GM23248 (cell line): ENCODE measurements around the gene RARB. TPM values are rescaled to one million over a fixed set of nuclear protein-coding genes. Genes with fewer than 3 reads are reported as not detected.

ENCODE experiments used
- DNase-seq: peaks from one replicate; pipeline ENCODE4 v3.0.0-alpha.2; 2015
- H2AFZ ChIP-seq: fragments of 200-600 bp; sonication (generic); 2 replicates; pipeline ENCODE4 v1.6.1; 2016; ENCODE audit warnings: antibody characterized with exemption
- H3F3A ChIP-seq: fragments of 200-600 bp; sonication (generic); 2 replicates; pipeline ENCODE4 v1.6.1; 2016; ENCODE audit warnings: mild to moderate bottlenecking, antibody characterized with exemption, mixed run types; ENCODE audit not compliant: insufficient read depth
- H3K27ac ChIP-seq: fragments of 200-600 bp; sonication (generic); 2 replicates; pipeline ENCODE4 v1.5.1; 2016; ENCODE audit warnings: mild to moderate bottlenecking
- H3K27me3 ChIP-seq: fragments of 200-600 bp; sonication (generic); replicated peaks from 2 replicates; pipeline ENCODE4 v1.6.1; 2016; ENCODE audit warnings: mild to moderate bottlenecking; ENCODE audit not compliant: insufficient read depth
- H3K36me3 ChIP-seq: fragments of 200-600 bp; sonication (generic); 2 replicates; pipeline ENCODE4 v1.6.1; 2016; ENCODE audit warnings: low read depth, mild to moderate bottlenecking
- H3K4me1 ChIP-seq: fragments of 200-600 bp; sonication (generic); 2 replicates; pipeline ENCODE4 v1.6.1; 2016; ENCODE audit warnings: mild to moderate bottlenecking; ENCODE audit not compliant: insufficient read depth
- H3K4me2 ChIP-seq: fragments of 200-600 bp; sonication (generic); one replicate; pipeline ENCODE4 v1.6.1; 2016; ENCODE audit warnings: mild to moderate bottlenecking; ENCODE audit not compliant: unreplicated experiment
- H3K4me3 ChIP-seq: fragments of 200-600 bp; sonication (generic); 2 replicates; pipeline ENCODE4 v1.5.1; 2016; ENCODE audit warnings: mild to moderate bottlenecking
- H3K79me2 ChIP-seq: fragments of 200-600 bp; sonication (generic); 2 replicates; pipeline ENCODE4 v1.6.1; 2016; ENCODE audit warnings: mild to moderate bottlenecking; ENCODE audit not compliant: insufficient read depth
- H3K9ac ChIP-seq: fragments of 200-600 bp; sonication (generic); 2 replicates; pipeline ENCODE4 v1.6.1; 2016; ENCODE audit warnings: mild to moderate bottlenecking
- H3K9me2 ChIP-seq: fragments of 200-600 bp; sonication (generic); 2 replicates; pipeline ENCODE4 v1.6.1; 2016; ENCODE audit warnings: mixed run types, mild to moderate bottlenecking, moderate library complexity; ENCODE audit not compliant: insufficient read depth
- H3K9me3 ChIP-seq: fragments of 200-600 bp; sonication (generic); one replicate; pipeline ENCODE4 v1.6.1; 2017; ENCODE audit warnings: low read depth
- H4K20me1 ChIP-seq: fragments of 200-600 bp; sonication (generic); 2 replicates; pipeline ENCODE4 v1.6.0; 2016; ENCODE audit not compliant: insufficient read depth
- EZH2 ChIP-seq: fragments of 200-600 bp; sonication (generic); IDR thresholded peaks from 2 replicates; pipeline ENCODE4 v1.6.1; 2018; ENCODE audit warnings: antibody characterized with exemption, mild to moderate bottlenecking; ENCODE audit not compliant: insufficient read depth, poor library complexity, severe bottlenecking
- EZH2phosphoT487 ChIP-seq: fragments of 200-600 bp; sonication (generic); IDR thresholded peaks from 2 replicates; pipeline ENCODE4 v1.6.1; 2018; ENCODE audit warnings: antibody characterized with exemption, moderate library complexity, mild to moderate bottlenecking, low read depth; ENCODE audit not compliant: insufficient read depth
- WGBS, 2 experiments: methylation state at CpG; one replicate each; pipeline ENCODE4 v1.1.6; 2015 to 2017; ENCODE audit warnings: low lambda C conversion rate in 2 of 2, low coverage in 1 of 2; ENCODE audit errors: missing lambda C conversion rate in 2 of 2; 5-methylcytosine and 5-hydroxymethylcytosine counted together
- in situ Hi-C: fragments of 300-500 bp; cut with MboI; formaldehyde crosslinking; loops from 2 replicates; pipeline ENCODE4 v1.15.0; 2020
- polyA plus RNA-seq: library from polyadenylated mRNA; unstranded; fragments of >200 nt; fragmentation: Nextera tagmentation; extraction: Ambion mirVana; gene quantifications from 2 replicates; pipeline ENCODE4 v1.2.1, GENCODE V29; 2016
- small RNA-seq: library from RNA; depleted of rRNA; stranded (forward); fragments of <200 nt; gene quantifications from one replicate; pipeline ENCODE3, GENCODE V24; 2014; ENCODE audit warnings: low read depth, low replicate concordance
- total RNA-seq: library from RNA; depleted of rRNA; stranded (reverse); fragments of >200 nt; shearing (Covaris generic); gene quantifications from 2 replicates; pipeline ENCODE4 v1.2.3, GENCODE V29; 2014; rRNA removed

RARB gene
- total and polyA plus RNA-seq, 2 experiments from 2014 or later = 0.11 TPM; not detected in 1

- no peak overlapping the region for H2AFZ ChIP-seq
- peaks cover 77% of the 10 kb centered on the region for H3K36me3 ChIP-seq
- in situ Hi-C loops = no loop called here
- no peak overlapping the region for H3K4me3 ChIP-seq
- no peak overlapping the region for H3K4me2 ChIP-seq
- 100% methylated on average over 1 of the region's 1 CpG for WGBS, 2 experiments
- H4K20me1 ChIP-seq = no peaks in the 10 kb centered on the region
- no peak for DNase-seq
- H3F3A ChIP-seq = no peaks in the 10 kb centered on the region
- H3K9ac ChIP-seq = no peak overlapping the region
- peaks cover 4% of the 10 kb centered on the region; the same call in 1 of the 2 replicates for H3K4me1 ChIP-seq
- TF ChIP-seq EZH2 (no peak), EZH2phosphoT487 (no peak)
- H3K9me3 ChIP-seq = no peaks in the 10 kb centered on the region
- H3K9me2 ChIP-seq = no peaks in the 10 kb centered on the region
- H3K27me3 ChIP-seq = no peaks in the 10 kb centered on the region
- peaks cover 29% of the 10 kb centered on the region for H3K79me2 ChIP-seq
- H3K27ac ChIP-seq = no peak overlapping the region
Measured at GRCh38 chr3:25631989-25632388, 203.9 kb downstream of the RARB start.

GRCh38 chr3:25633919-25634318, 205.9 kb downstream of the RARB start:
- H3K9ac ChIP-seq = no peak overlapping the region
- no peaks in the 10 kb centered on the region for H3K9me2 ChIP-seq
- in situ Hi-C loops = no loop called here
- no peaks in the 10 kb centered on the region for H4K20me1 ChIP-seq
- H3K27ac ChIP-seq = no peak overlapping the region
- peaks cover 36% of the 10 kb centered on the region for H3K79me2 ChIP-seq
- TF ChIP-seq EZH2 = no peak
- TF ChIP-seq EZH2phosphoT487 = no peak
- H3K4me3 ChIP-seq = no peak overlapping the region
- H3F3A ChIP-seq = no peaks in the 10 kb centered on the region; the same call in 1 of the 2 replicates
- 98 to 99% methylated on average over 3 of the region's 3 CpGs for WGBS, 2 experiments
- peaks cover 4% of the 10 kb centered on the region; the same call in 1 of the 2 replicates for H3K4me1 ChIP-seq
- H3K9me3 ChIP-seq = no peaks in the 10 kb centered on the region
- H2AFZ ChIP-seq = no peak overlapping the region
- H3K4me2 ChIP-seq = no peak overlapping the region
- H3K36me3 ChIP-seq = peaks cover 75% of the 10 kb centered on the region
- no peaks in the 10 kb centered on the region for H3K27me3 ChIP-seq
- DNase-seq = no peak

- no peaks in the 10 kb centered on the region for H3K9me3 ChIP-seq
- no peaks in the 10 kb centered on the region for H3K27me3 ChIP-seq
- no peak for DNase-seq
- in situ Hi-C loops = no loop called here
- H3K9ac ChIP-seq = no peak overlapping the region
- no peak overlapping the region for H2AFZ ChIP-seq
- H3K79me2 ChIP-seq = peaks cover 45% of the 10 kb centered on the region
- H3K4me1 ChIP-seq = peaks cover 4% of the 10 kb centered on the region; the same call in 1 of the 2 replicates
- H3K27ac ChIP-seq = no peak overlapping the region
- H3F3A ChIP-seq = no peaks in the 10 kb centered on the region; the same call in 1 of the 2 replicates
- no peaks in the 10 kb centered on the region for H3K9me2 ChIP-seq
- H3K4me3 ChIP-seq = no peak overlapping the region
- H4K20me1 ChIP-seq = no peaks in the 10 kb centered on the region
- no peak for TF ChIP-seq EZH2
- no peak for TF ChIP-seq EZH2phosphoT487
- H3K36me3 ChIP-seq = peaks cover 64% of the 10 kb centered on the region
- H3K4me2 ChIP-seq = no peak overlapping the region
- WGBS, 2 experiments = 79 to 87% methylated on average over 3 of the region's 3 CpGs
Measured at GRCh38 chr3:25635038-25635437, 207.0 kb downstream of the RARB start.

Small RNAs within 50 kb of the gene (small RNA-seq; reads per million reads assigned to genes)
- gene RF01161 (2.8 reads per million, percentile 71 among the genes with 10 or more reads in this experiment), gene RF02271 (not detected)

Other genes with a start within 250 kb of the RARB start
- gene TOP2B, start 236.6 kb downstream of the RARB start, total RNA-seq = 58.4 and 70.1 TPM in 2 replicates
- 29.7 and 36.7 TPM in 2 replicates for gene TOP2B, start 236.6 kb downstream of the RARB start, polyA plus RNA-seq